ENCODE measurements around the gene LACTB. TPM values are rescaled to one million over a fixed set of nuclear protein-coding genes. Genes with fewer than 3 reads are reported as not detected.

The LACTB gene
- total and polyA plus RNA-seq, 4 donors: 13.1 to 38.1 (median 29.9) TPM

GRCh38 chr15:63076714-63077046, 45.0 kb upstream of the LACTB start:
- Histone ChIP-seq H3K27ac (ENCODE audit: low read depth in 1 of 2, low read length in 1 of 2) (no peak overlapping the region), H3K36me3 (ENCODE audit: control insufficient read depth in 4 of 4, insufficient read depth in 4 of 4, low read length in 4 of 4) (no peaks in the 10 kb centered on the region), H3K9me3 (ENCODE audit: control insufficient read depth in 4 of 4, insufficient read depth in 3 of 4, low read length in 3 of 4) (no peaks in the 10 kb centered on the region), H3K9ac (ENCODE audit: insufficient read depth in 1 of 2, low read length in 2 of 2) (no peak overlapping the region), H3K27me3 (ENCODE audit: control insufficient read depth in 3 of 3, insufficient read depth in 3 of 3, low read length in 2 of 3) (no peaks in the 10 kb centered on the region), H3K4me3 (no peak overlapping the region), H3K4me1 (ENCODE audit: control insufficient read depth in 5 of 5, insufficient read depth in 5 of 5, low read length in 5 of 5) (peaks cover 0 to 49% (median 9%) of the 10 kb centered on the region in 5 donors)
- TF ChIP-seq, protein P1, sequence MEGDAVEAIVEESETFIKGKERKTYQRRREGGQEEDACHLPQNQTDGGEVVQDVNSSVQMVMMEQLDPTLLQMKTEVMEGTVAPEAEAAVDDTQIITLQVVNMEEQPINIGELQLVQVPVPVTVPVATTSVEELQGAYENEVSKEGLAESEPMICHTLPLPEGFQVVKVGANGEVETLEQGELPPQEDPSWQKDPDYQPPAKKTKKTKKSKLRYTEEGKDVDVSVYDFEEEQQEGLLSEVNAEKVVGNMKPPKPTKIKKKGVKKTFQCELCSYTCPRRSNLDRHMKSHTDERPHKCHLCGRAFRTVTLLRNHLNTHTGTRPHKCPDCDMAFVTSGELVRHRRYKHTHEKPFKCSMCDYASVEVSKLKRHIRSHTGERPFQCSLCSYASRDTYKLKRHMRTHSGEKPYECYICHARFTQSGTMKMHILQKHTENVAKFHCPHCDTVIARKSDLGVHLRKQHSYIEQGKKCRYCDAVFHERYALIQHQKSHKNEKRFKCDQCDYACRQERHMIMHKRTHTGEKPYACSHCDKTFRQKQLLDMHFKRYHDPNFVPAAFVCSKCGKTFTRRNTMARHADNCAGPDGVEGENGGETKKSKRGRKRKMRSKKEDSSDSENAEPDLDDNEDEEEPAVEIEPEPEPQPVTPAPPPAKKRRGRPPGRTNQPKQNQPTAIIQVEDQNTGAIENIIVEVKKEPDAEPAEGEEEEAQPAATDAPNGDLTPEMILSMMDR (IDR thresholded peaks at IDR 0.05; ENCODE audit: control extremely low read depth, extremely low read depth): no peak
- DNase-seq (no peak), ATAC-seq (ENCODE audit: insufficient read depth, low FRiP score) (no peak)
- WGBS, 2 donors: 88 to 90% methylated on average over 4 of the region's 4 CpGs

DNA sequence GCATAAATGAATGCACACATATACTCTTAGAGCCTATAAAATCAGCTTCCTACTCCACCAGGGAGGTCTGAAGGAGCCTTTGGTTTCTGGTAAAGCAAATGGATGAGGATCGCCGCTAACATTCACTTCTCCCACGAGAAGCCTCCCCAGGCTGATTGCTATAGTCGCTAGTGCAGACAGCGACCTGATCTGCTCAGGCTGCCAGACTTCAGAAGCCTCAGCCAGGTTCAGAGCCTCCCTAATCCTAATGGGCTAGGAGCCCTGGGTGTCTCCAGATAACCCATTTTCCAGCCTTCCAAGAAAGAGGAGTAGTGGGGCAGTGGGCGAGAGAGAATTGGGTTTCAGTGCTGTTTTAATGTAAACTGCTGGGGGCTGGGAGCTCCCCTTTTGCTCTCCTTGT, 43.7 kb upstream of the LACTB start:
- TF ChIP-seq, protein P1 (IDR thresholded peaks at IDR 0.05; ENCODE audit: control extremely low read depth, extremely low read depth): no peak
- Histone ChIP-seq H3K4me3 (no peak overlapping the region), H3K27me3 (ENCODE audit: control insufficient read depth in 3 of 3, insufficient read depth in 3 of 3, low read length in 2 of 3) (no peaks in the 10 kb centered on the region), H3K9me3 (ENCODE audit: control insufficient read depth in 4 of 4, insufficient read depth in 3 of 4, low read length in 3 of 4) (no peaks in the 10 kb centered on the region), H3K27ac (ENCODE audit: low read depth in 1 of 2, low read length in 1 of 2) (no peak overlapping the region), H3K36me3 (ENCODE audit: control insufficient read depth in 4 of 4, insufficient read depth in 4 of 4, low read length in 4 of 4) (no peaks in the 10 kb centered on the region), H3K9ac (ENCODE audit: insufficient read depth in 1 of 2, low read length in 2 of 2) (no peak overlapping the region), H3K4me1 (ENCODE audit: control insufficient read depth in 5 of 5, insufficient read depth in 5 of 5, low read length in 5 of 5) (peaks cover 0 to 49% (median 9%) of the 10 kb centered on the region in 5 donors)
- ATAC-seq (ENCODE audit: insufficient read depth, low FRiP score) (no peak), DNase-seq (peak in 1 of 3 donors; percentile 52)
- 86 to 89% methylated on average over 6 of the region's 6 CpGs for WGBS, 2 donors

- no peak overlapping the region for H3K27ac ChIP-seq (ENCODE audit: low read depth in 1 of 2, low read length in 1 of 2)
- H3K4me1 ChIP-seq (ENCODE audit: control insufficient read depth in 5 of 5, insufficient read depth in 5 of 5, low read length in 5 of 5): peaks cover 0 to 51% (median 9%) of the 10 kb centered on the region in 5 donors
- WGBS, 2 donors: 86 to 92% methylated on average over 13 of the region's 13 CpGs
- DNase-seq (no peak), ATAC-seq (ENCODE audit: insufficient read depth, low FRiP score) (no peak)
- no peaks in the 10 kb centered on the region for H3K27me3 ChIP-seq (ENCODE audit: control insufficient read depth in 3 of 3, insufficient read depth in 3 of 3, low read length in 2 of 3)
- TF ChIP-seq, protein P1 (IDR thresholded peaks at IDR 0.05; ENCODE audit: control extremely low read depth, extremely low read depth): no peak
- H3K36me3 ChIP-seq (ENCODE audit: control insufficient read depth in 4 of 4, insufficient read depth in 4 of 4, low read length in 4 of 4): no peaks in the 10 kb centered on the region
- H3K9me3 ChIP-seq (ENCODE audit: control insufficient read depth in 4 of 4, insufficient read depth in 3 of 4, low read length in 3 of 4): no peaks in the 10 kb centered on the region
- no peak overlapping the region for H3K9ac ChIP-seq (ENCODE audit: insufficient read depth in 1 of 2, low read length in 2 of 2)
- no peak overlapping the region for H3K4me3 ChIP-seq
Observed at GRCh38 chr15:63079947-63080626, 41.6 kb upstream of the LACTB start.
